ENCODE results near the gene SH3RF3. TPM values are rescaled to one million over a fixed set of nuclear protein-coding genes. Genes with fewer than 3 reads are reported as not detected.

Gene SH3RF3
- total and polyA plus RNA-seq, 9 of the 15 experiments (the other 6 are each of a cell fraction or from before 2014, with no cell fraction given), result 0.02 TPM; not detected in 8

GRCh38 chr2:109206569-109207146 is 77.7 kb downstream of the SH3RF3 start:
- no peak overlapping the region for H3K4me3 ChIP-seq
- ChIA-PET CTCF (ENCODE audit: low intra/inter-chr PET ratio) (no interaction called here), POLR2A (interaction anchor here (0.6 to 0.8 kb wide), 3 partner anchors 14 to 462 kb away, joined by 3 read pairs; no protein-coding TSS in a partner anchor)
- H3K27me3 ChIP-seq (ENCODE audit: control insufficient read depth in 2 of 2, insufficient read depth in 2 of 2, low read length in 2 of 2), result peaks cover 6 to 52% of the 10 kb centered on the region in 2 experiments; a peak in 3 of 5 replicates
- 0% methylated on average over 2 of the region's 2 CpGs for WGBS (ENCODE audit: insufficient coverage, low coverage, missing lambda C conversion rate)
- in situ Hi-C loops (cut with MboI), result no loop called here
- no TSS peak for BruUV-seq (replicated peaks)
- no peak overlapping the region for H2AFZ ChIP-seq (ENCODE audit: low read depth, low read length)
- H3K9me3 ChIP-seq (replicated peaks; ENCODE audit: control insufficient read depth, insufficient read depth, low read depth, low read length), result no peaks in the 10 kb centered on the region
- no peak overlapping the region for H3K4me2 ChIP-seq (ENCODE audit: insufficient read depth, low read length)
- TF ChIP-seq MECOM (CRISPR knock-in tag; IDR thresholded peaks at IDR 0.05), result no peak
- no peak for TF ChIP-seq U2AF2 (optimal IDR thresholded peaks at IDR 0.05; ENCODE audit: low read depth, low read length)
- no peak for TF ChIP-seq ZBTB12 (CRISPR knock-in tag; IDR thresholded peaks at IDR 0.05)
- TF ChIP-seq ZNF282 (CRISPR knock-in tag; IDR thresholded peaks at IDR 0.05), result no peak
- TF ChIP-seq EZH2 (IDR thresholded peaks at IDR 0.05; ENCODE audit: borderline replicate concordance, low read depth, low read length), result no peak
- no peak for TF ChIP-seq PREB (CRISPR knock-in tag; IDR thresholded peaks at IDR 0.05)
- TF ChIP-seq TBP (optimal IDR thresholded peaks at IDR 0.05; ENCODE audit: low read depth, low read length), result no peak
- TF ChIP-seq XRCC3 (IDR thresholded peaks at IDR 0.05), result no peak
- no peak for TF ChIP-seq MBD2 (IDR thresholded peaks at IDR 0.05; ENCODE audit: borderline replicate concordance, low read depth)
- no peak for TF ChIP-seq CXXC5 (CRISPR knock-in tag; IDR thresholded peaks at IDR 0.05)
- TF ChIP-seq CCNT2 (IDR thresholded peaks at IDR 0.05; ENCODE audit: borderline replicate concordance, extremely low read depth, insufficient read length, low read depth, low read length), result no peak
- TF ChIP-seq KLF1 (tag; IDR thresholded peaks at IDR 0.05), result no peak
- TF ChIP-seq PYGO2 (tag; IDR thresholded peaks at IDR 0.05), result no peak
- TF ChIP-seq ZNF165 (CRISPR knock-in tag; IDR thresholded peaks at IDR 0.05; ENCODE audit: borderline replicate concordance), result no peak
- no peak for TF ChIP-seq CREBBP (IDR thresholded peaks at IDR 0.05; ENCODE audit: low read depth, low read length)
- no peak for TF ChIP-seq KDM4B (IDR thresholded peaks at IDR 0.05; ENCODE audit: borderline replicate concordance in 2 of 2, low read depth in 1 of 2)
- TF ChIP-seq PTBP1 (IDR thresholded peaks at IDR 0.05; ENCODE audit: low read depth, low read length), result no peak
- TF ChIP-seq MAFF (IDR thresholded peaks at IDR 0.05; ENCODE audit: low read length), result no peak
- no peak for TF ChIP-seq ZNF431 (CRISPR knock-in tag; IDR thresholded peaks at IDR 0.05)
- no peak overlapping the region for H3K9ac ChIP-seq (ENCODE audit: insufficient read depth in 1 of 2, low read depth in 2 of 2, low read length in 2 of 2)
- no peak overlapping the region for H3K27ac ChIP-seq (ENCODE audit: extremely low read depth, low read depth, low read length)
- intact Hi-C loops (cut with micrococcal nuclease), result no loop called here
- H3K36me3 ChIP-seq (ENCODE audit: control insufficient read depth, insufficient read depth, low read length), result no peaks in the 10 kb centered on the region
- H4K20me1 ChIP-seq (replicated peaks; ENCODE audit: control insufficient read depth, insufficient read depth, low read length), result peaks cover 18% of the 10 kb centered on the region
- no peak for DNase-seq (ENCODE audit: extremely low read depth in 1 of 4, low spot score in 3 of 4)
- H3K4me1 ChIP-seq (replicated peaks in 1 of 2; ENCODE audit: control insufficient read depth in 2 of 2, insufficient read depth in 2 of 2, low read length in 2 of 2), result no peaks in the 10 kb centered on the region
- no peak for ATAC-seq
- FAIRE-seq, result no peak
- H3K79me2 ChIP-seq (ENCODE audit: control insufficient read depth, insufficient read depth, low read length), result no peaks in the 10 kb centered on the region
- H3K9me1 ChIP-seq (ENCODE audit: control insufficient read depth, insufficient read depth, low read length), result no peaks in the 10 kb centered on the region
